HepG2 (cell line): ENCODE data around the gene ANLN. TPM values are rescaled to one million over a fixed set of nuclear protein-coding genes. Genes with fewer than 3 reads are reported as not detected.

Experiments used
- ARID2 ChIP-seq: sonication (generic); formaldehyde crosslinking; IDR thresholded peaks from 2 replicates; pipeline ENCODE4 v1.8.1; 2022; ENCODE audit warnings: mild to moderate bottlenecking, missing genetic modification reagents, borderline replicate concordance
- ATF1 ChIP-seq: IDR thresholded peaks from 2 replicates; pipeline ENCODE4 v1.6.1; 2016; ENCODE audit warnings: mild to moderate bottlenecking, control low read depth
- ATM ChIP-seq: fragments of 450-650 bp; IDR thresholded peaks from 2 replicates; pipeline ENCODE4 v1.7.1; 2017; ENCODE audit warnings: mild to moderate bottlenecking, borderline replicate concordance
- CEBPG ChIP-seq: IDR thresholded peaks from 2 replicates; pipeline ENCODE4 v1.6.1; 2016
- ERF ChIP-seq: IDR thresholded peaks from 2 replicates; pipeline ENCODE4 v1.6.1; 2018; ENCODE audit warnings: missing biosample characterization, missing genetic modification reagents
- FOSL2 ChIP-seq: sonication (generic); formaldehyde crosslinking; IDR thresholded peaks from 2 replicates; pipeline ENCODE4 v1.4.0; 2020; ENCODE audit warnings: missing genetic modification reagents
- FOXK2 ChIP-seq: fragments of 450-650 bp; IDR thresholded peaks from 2 replicates; pipeline ENCODE4 v1.6.1; 2016
- HDAC1 ChIP-seq: sonication (generic); formaldehyde crosslinking; IDR thresholded peaks from 2 replicates; pipeline ENCODE4 v1.5.1; 2020; ENCODE audit warnings: mild to moderate bottlenecking, missing genetic modification reagents
- HMG20B ChIP-seq: conservative IDR thresholded peaks from 2 replicates; pipeline ENCODE4 v1.6.1; 2016; ENCODE audit warnings: missing genetic modification reagents, missing compliant biosample characterization
- HMGXB3 ChIP-seq: sonication (generic); formaldehyde crosslinking; IDR thresholded peaks from 2 replicates; pipeline ENCODE4 v1.4.0; 2020; ENCODE audit warnings: missing genetic modification reagents, borderline replicate concordance
- IRF2 ChIP-seq: IDR thresholded peaks from 2 replicates; pipeline ENCODE4 v1.6.1; 2018; ENCODE audit warnings: missing genetic modification reagents, missing compliant biosample characterization
- KAT7 ChIP-seq: IDR thresholded peaks from 2 replicates; pipeline ENCODE4 v1.6.1; 2018; ENCODE audit warnings: borderline replicate concordance, missing compliant biosample characterization
- KAT8 ChIP-seq: IDR thresholded peaks from 2 replicates; pipeline ENCODE4 v1.6.1; 2016; ENCODE audit warnings: missing genetic modification reagents, missing compliant biosample characterization
- NCOA2 ChIP-seq: sonication (generic); formaldehyde crosslinking; IDR thresholded peaks from 2 replicates; pipeline ENCODE4 v1.8.0; 2022; ENCODE audit warnings: inconsistent platforms
- PAF1 ChIP-seq: IDR thresholded peaks from 2 replicates; pipeline ENCODE4 v1.6.1; 2016; ENCODE audit warnings: missing genetic modification reagents, missing compliant biosample characterization
- POGZ ChIP-seq: sonication (generic); formaldehyde crosslinking; IDR thresholded peaks from 2 replicates; pipeline ENCODE4 v1.4.0; 2020; ENCODE audit warnings: mild to moderate bottlenecking, missing genetic modification reagents
- RXRA ChIP-seq: sonication (generic); formaldehyde crosslinking; IDR thresholded peaks from 2 replicates; pipeline ENCODE4 v1.5.1; 2020; ENCODE audit warnings: missing genetic modification reagents
- SOX13 ChIP-seq, 3 experiments: fragments of 450-650 bp in 1 of 3; sonication (generic) in 1 of 3; formaldehyde crosslinking in 1 of 3; IDR thresholded peaks in 2 of 3; conservative IDR thresholded peaks in 1 of 3; 2 replicates each; pipeline versions ENCODE4 v1.5.0 to v1.6.1; 2016 to 2020; ENCODE audit warnings: antibody characterized with exemption in 1 of 3, mild to moderate bottlenecking in 1 of 3, missing compliant biosample characterization in 1 of 3, missing genetic modification reagents in 1 of 3, moderate library complexity in 1 of 3
- SRF ChIP-seq: IDR thresholded peaks from 2 replicates; pipeline ENCODE4 v1.6.1; 2011; ENCODE audit warnings: mild to moderate bottlenecking, low read depth, low read length, moderate library complexity
- THRA ChIP-seq: sonication (generic); formaldehyde crosslinking; IDR thresholded peaks from 2 replicates; pipeline ENCODE4 v1.4.0; 2020; ENCODE audit warnings: missing genetic modification reagents, borderline replicate concordance
- ZBTB46 ChIP-seq: sonication (generic); formaldehyde crosslinking; IDR thresholded peaks from 2 replicates; pipeline ENCODE4 v1.4.0; 2020; ENCODE audit warnings: mild to moderate bottlenecking, missing genetic modification reagents, borderline replicate concordance
- ZMYM4 ChIP-seq: sonication (generic); formaldehyde crosslinking; IDR thresholded peaks from 2 replicates; pipeline ENCODE4 v1.8.1; 2023; ENCODE audit warnings: mild to moderate bottlenecking, missing genetic modification reagents
- ZNF446 ChIP-seq: sonication (generic); formaldehyde crosslinking; IDR thresholded peaks from 2 replicates; pipeline ENCODE4 v1.5.0; 2020; ENCODE audit warnings: mild to moderate bottlenecking, missing genetic modification reagents
- ZNF841 ChIP-seq: sonication (generic); formaldehyde crosslinking; IDR thresholded peaks from 2 replicates; pipeline ENCODE4 v1.8.1; 2023; ENCODE audit warnings: missing genetic modification reagents, borderline replicate concordance
- polyA plus RNA-seq, 8 experiments: library from polyadenylated mRNA; depleted of rRNA in 3 of 8; stranded (reverse) in 7 of 8; unstranded in 1 of 8; fragments of >200 nt; fragmentation: Illumina TruSeq in 4 of 8; extraction: Trizol in 4 of 8; gene quantifications; 2 replicates each; pipeline versions ENCODE4 v1.2.1 to v1.2.3, GENCODE V29; 2011 to 2016; ENCODE audit warnings: low read depth in 4 of 8, missing spikeins in 1 of 8, mixed read lengths in 1 of 8; ENCODE audit not compliant: insufficient read depth in 1 of 8
- total RNA-seq, 5 experiments: library from RNA; depleted of rRNA; stranded (reverse); fragments of >200 nt; fragmentation: Illumina TruSeq; extraction: Trizol; gene quantifications; 2 replicates each; pipeline ENCODE4 v1.2.3, GENCODE V29; 2016; ENCODE audit warnings: low read depth in 1 of 5

Gene ANLN
- total and polyA plus RNA-seq, 2 of the 13 experiments (the other 11 are each of a cell fraction or from before 2014, with no cell fraction given), result 20.0 to 72.0 TPM

DNA sequence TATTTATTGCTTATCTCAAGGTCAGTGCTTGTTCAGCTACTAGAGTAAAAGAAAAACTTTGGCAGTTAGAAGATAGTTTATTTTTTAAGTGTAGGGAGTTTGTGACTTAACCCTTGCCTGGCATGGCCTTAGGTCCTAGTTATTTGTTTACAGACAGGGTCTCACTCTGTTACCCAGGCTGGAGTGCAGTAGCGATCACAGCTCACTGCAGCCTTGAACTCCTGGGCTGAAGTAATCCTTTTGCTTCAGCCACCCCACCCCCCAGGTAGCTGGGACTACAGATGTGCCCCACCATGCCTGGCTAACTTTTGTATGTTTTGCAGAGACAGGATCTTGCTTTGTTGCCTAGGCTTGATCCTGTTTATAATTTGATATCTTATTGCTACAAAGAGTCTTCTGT lies 4.2 kb downstream of the ANLN start (continued):
- TF ChIP-seq NCOA2, result peak; percentile 68
- TF ChIP-seq ERF (CRISPR knock-in tag), result peak; percentile 35; the same call in 1 of the 2 replicates
- 0 out of 2 replicates have a peak, but pooled peaks have one; percentile 17 for TF ChIP-seq HMG20B
- TF ChIP-seq ATF1 (CRISPR knock-in tag), result no peak
- no peak for TF ChIP-seq ZNF446
- TF ChIP-seq ARID2 (CRISPR knock-in tag), result peak; percentile 44; the same call in 1 of the 2 replicates
- TF ChIP-seq ATM, result no peak
- TF ChIP-seq FOXK2, result no peak
- peak; percentile 65 for TF ChIP-seq HDAC1
- peak; percentile 67; the same call in 1 of the 2 replicates for TF ChIP-seq KAT7
- no peak for TF ChIP-seq HMGXB3 (CRISPR knock-in tag)
- TF ChIP-seq CEBPG (CRISPR knock-in tag), result peak; percentile 38; the same call in 1 of the 2 replicates
- peak; percentile 20; the same call in 1 of the 2 replicates for TF ChIP-seq FOSL2 (CRISPR knock-in tag)
- TF ChIP-seq POGZ, result peak; percentile 45; the same call in 1 of the 2 replicates
- peak; percentile 37; the same call in 1 of the 2 replicates for TF ChIP-seq KAT8 (CRISPR knock-in tag)
- no peak for TF ChIP-seq ZBTB46
- no peak for TF ChIP-seq ZNF841 (CRISPR knock-in tag)
- no peak for TF ChIP-seq PAF1 (CRISPR knock-in tag)
- 0 out of 2 replicates have a peak, but pooled peaks have one; percentile 8 for TF ChIP-seq THRA (CRISPR knock-in tag)
- peak; percentile 67; the same call in 1 of the 2 replicates for TF ChIP-seq IRF2 (CRISPR knock-in tag)
- 0 out of 2 replicates have a peak, but pooled peaks have one; percentile 5 for TF ChIP-seq SRF
- no peak for TF ChIP-seq SOX13 (IDR thresholded peaks at IDR 0.05)
- peak in 1 of 2 experiments; percentile 35; a peak in 1 of 4 replicates for TF ChIP-seq SOX13 (CRISPR knock-in tag; conservative IDR thresholded peaks at IDR 0.05 in 1 of 2, IDR thresholded peaks at IDR 0.05 in 1 of 2)
- peak; percentile 60; the same call in 1 of the 2 replicates for TF ChIP-seq RXRA (CRISPR knock-in tag)
- peak; percentile 72 for TF ChIP-seq ZMYM4 (CRISPR knock-in tag)
